ENCODE measurements around the gene ABCG1. TPM values are rescaled to one million over a fixed set of nuclear protein-coding genes. Genes with fewer than 3 reads are reported as not detected.

ABCG1 gene
- total RNA-seq, 1 experiment from 2014 or later, result 5.6 TPM

GRCh38 chr21:42182713-42183371, 36.1 kb upstream of the ABCG1 start:
- ChIA-PET POLR2A (ENCODE audit: unreplicated experiment) (no interaction called here), CTCF (interaction anchor here (0.6 kb wide), 1 partner anchor 11 kb away, joined by 3 read pairs; no protein-coding TSS in a partner anchor)

DNA sequence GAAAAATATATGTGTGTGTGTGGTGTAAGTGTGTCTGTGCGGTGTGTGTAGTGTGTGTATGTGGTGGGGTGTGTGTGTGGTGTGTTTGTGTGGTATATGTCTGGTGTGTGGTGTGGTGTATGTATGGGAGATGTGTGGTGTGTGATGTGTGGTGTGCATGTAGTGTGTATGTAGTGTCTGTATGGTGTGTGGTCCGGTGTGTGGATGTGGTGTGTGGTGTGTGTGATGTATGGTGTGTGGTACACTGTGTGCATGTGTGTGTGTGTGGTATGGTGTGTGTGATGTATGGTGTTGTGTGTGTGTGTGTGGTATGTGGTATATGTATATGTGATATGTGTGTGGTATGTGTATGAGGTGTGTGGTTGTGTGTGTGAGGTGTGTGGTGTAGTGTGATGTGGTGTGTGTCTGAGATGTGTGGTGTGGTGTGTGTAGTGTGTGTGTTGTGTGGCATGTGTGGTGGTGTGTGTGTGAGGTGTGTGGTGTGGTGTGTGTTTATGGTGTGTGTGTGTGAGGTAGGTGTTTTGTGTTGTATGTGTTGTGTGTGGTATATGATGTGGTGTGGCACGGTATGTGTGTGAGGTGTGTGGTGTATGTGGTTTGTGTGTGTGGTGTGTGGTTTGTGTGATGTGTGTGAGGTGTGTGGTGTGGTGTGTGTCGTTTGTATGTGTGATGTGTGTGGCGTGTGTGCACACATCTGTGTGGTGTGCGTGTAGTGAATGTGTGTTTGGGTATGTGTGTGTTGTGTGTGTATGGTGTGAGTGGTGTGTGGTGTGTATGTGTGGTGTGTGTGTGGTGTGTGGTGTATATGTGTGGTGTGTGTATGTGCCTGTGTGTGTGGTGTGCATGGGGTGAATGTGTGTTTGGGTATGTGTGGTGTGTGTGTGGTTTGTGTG, 35.3 kb upstream of the ABCG1 start:
- no peak overlapping the region for H2AFZ ChIP-seq
- intact Hi-C loops (cut with micrococcal nuclease; ENCODE audit: unreplicated experiment), result no loop called here
- no peaks in the 10 kb centered on the region for H3K9me3 ChIP-seq (ENCODE audit: insufficient read depth, low read depth)
- no peak for DNase-seq
- H3K9me2 ChIP-seq (ENCODE audit: insufficient read depth), result no peaks in the 10 kb centered on the region
- ChIA-PET CTCF (interaction anchor here (0.6 kb wide), 1 partner anchor 12 kb away, joined by 3 read pairs; no protein-coding TSS in a partner anchor), POLR2A (ENCODE audit: unreplicated experiment) (no interaction called here)
- H3K4me2 ChIP-seq, result no peak overlapping the region
- H3K4me3 ChIP-seq, result no peak overlapping the region
- no peaks in the 10 kb centered on the region for H3K27me3 ChIP-seq (ENCODE audit: insufficient read depth, low read depth)
- no peaks in the 10 kb centered on the region for H4K20me1 ChIP-seq (ENCODE audit: insufficient read depth)
- H3K27ac ChIP-seq, result no peak overlapping the region
- no peaks in the 10 kb centered on the region for H3K4me1 ChIP-seq (replicated peaks; ENCODE audit: insufficient read depth)
- no peaks in the 10 kb centered on the region for H3F3A ChIP-seq (ENCODE audit: insufficient read depth, low read depth)
- TF ChIP-seq, protein P1, sequence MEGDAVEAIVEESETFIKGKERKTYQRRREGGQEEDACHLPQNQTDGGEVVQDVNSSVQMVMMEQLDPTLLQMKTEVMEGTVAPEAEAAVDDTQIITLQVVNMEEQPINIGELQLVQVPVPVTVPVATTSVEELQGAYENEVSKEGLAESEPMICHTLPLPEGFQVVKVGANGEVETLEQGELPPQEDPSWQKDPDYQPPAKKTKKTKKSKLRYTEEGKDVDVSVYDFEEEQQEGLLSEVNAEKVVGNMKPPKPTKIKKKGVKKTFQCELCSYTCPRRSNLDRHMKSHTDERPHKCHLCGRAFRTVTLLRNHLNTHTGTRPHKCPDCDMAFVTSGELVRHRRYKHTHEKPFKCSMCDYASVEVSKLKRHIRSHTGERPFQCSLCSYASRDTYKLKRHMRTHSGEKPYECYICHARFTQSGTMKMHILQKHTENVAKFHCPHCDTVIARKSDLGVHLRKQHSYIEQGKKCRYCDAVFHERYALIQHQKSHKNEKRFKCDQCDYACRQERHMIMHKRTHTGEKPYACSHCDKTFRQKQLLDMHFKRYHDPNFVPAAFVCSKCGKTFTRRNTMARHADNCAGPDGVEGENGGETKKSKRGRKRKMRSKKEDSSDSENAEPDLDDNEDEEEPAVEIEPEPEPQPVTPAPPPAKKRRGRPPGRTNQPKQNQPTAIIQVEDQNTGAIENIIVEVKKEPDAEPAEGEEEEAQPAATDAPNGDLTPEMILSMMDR (conservative IDR thresholded peaks at IDR 0.05), result no peak
- no peak for TF ChIP-seq EZH2 (IDR thresholded peaks at IDR 0.05; ENCODE audit: low read depth)
- H3K36me3 ChIP-seq (ENCODE audit: low read depth), result no peaks in the 10 kb centered on the region
- BruUV-seq (replicated peaks), result no TSS peak
- no peaks in the 10 kb centered on the region for H3K79me2 ChIP-seq (ENCODE audit: low read depth)

More at GRCh38 chr21:42182713-42183371, 36.1 kb upstream of the ABCG1 start:
- no peak for DNase-seq
- intact Hi-C loops (cut with micrococcal nuclease; ENCODE audit: unreplicated experiment), result no loop called here
- H3K27me3 ChIP-seq (ENCODE audit: insufficient read depth, low read depth), result no peaks in the 10 kb centered on the region
- no peak overlapping the region for H3K4me2 ChIP-seq
- no peaks in the 10 kb centered on the region for H3K4me1 ChIP-seq (replicated peaks; ENCODE audit: insufficient read depth)
- no peaks in the 10 kb centered on the region for H3K9me2 ChIP-seq (ENCODE audit: insufficient read depth)
- H3K36me3 ChIP-seq (ENCODE audit: low read depth), result no peaks in the 10 kb centered on the region
- H4K20me1 ChIP-seq (ENCODE audit: insufficient read depth), result no peaks in the 10 kb centered on the region
- no peak overlapping the region for H2AFZ ChIP-seq
- H3K4me3 ChIP-seq, result no peak overlapping the region
- no peaks in the 10 kb centered on the region for H3F3A ChIP-seq (ENCODE audit: insufficient read depth, low read depth)
- no peak overlapping the region for H3K27ac ChIP-seq
- no peaks in the 10 kb centered on the region for H3K9me3 ChIP-seq (ENCODE audit: insufficient read depth, low read depth)
- no TSS peak for BruUV-seq (replicated peaks)
- no peaks in the 10 kb centered on the region for H3K79me2 ChIP-seq (ENCODE audit: low read depth)
- no peak for TF ChIP-seq EZH2 (IDR thresholded peaks at IDR 0.05; ENCODE audit: low read depth)
- TF ChIP-seq, protein P1 (conservative IDR thresholded peaks at IDR 0.05), result no peak

GRCh38 chr21:42186591-42186990, 32.3 kb upstream of the ABCG1 start:
- Histone ChIP-seq H3K4me2 (no peak overlapping the region), H4K20me1 (ENCODE audit: insufficient read depth) (no peaks in the 10 kb centered on the region), H3K4me3 (no peak overlapping the region), H3K27me3 (ENCODE audit: insufficient read depth, low read depth) (no peaks in the 10 kb centered on the region), H3K4me1 (replicated peaks; ENCODE audit: insufficient read depth) (no peaks in the 10 kb centered on the region), H3F3A (ENCODE audit: insufficient read depth, low read depth) (no peaks in the 10 kb centered on the region), H2AFZ (no peak overlapping the region), H3K36me3 (ENCODE audit: low read depth) (no peaks in the 10 kb centered on the region), H3K27ac (no peak overlapping the region), H3K9me2 (ENCODE audit: insufficient read depth) (no peaks in the 10 kb centered on the region), H3K9me3 (ENCODE audit: insufficient read depth, low read depth) (no peaks in the 10 kb centered on the region), H3K79me2 (ENCODE audit: low read depth) (no peaks in the 10 kb centered on the region)
- CTCF ChIA-PET, result no interaction called here
- TF ChIP-seq, protein P1 (conservative IDR thresholded peaks at IDR 0.05), result no peak
- no peak for TF ChIP-seq EZH2 (IDR thresholded peaks at IDR 0.05; ENCODE audit: low read depth)
- POLR2A ChIA-PET (ENCODE audit: unreplicated experiment), result no interaction called here
- DNase-seq, result no peak
- BruUV-seq (replicated peaks), result no TSS peak
- intact Hi-C loops (cut with micrococcal nuclease; ENCODE audit: unreplicated experiment), result no loop called here
